ENCODE data around the gene RITA1. TPM values are rescaled to one million over a fixed set of nuclear protein-coding genes. Genes with fewer than 3 reads are reported as not detected.

The RITA1 gene
- total and polyA plus RNA-seq, 10 of the 15 experiments (the other 5 are each of a cell fraction or from before 2014, with no cell fraction given), result 2.3 to 39.9 (median 24.8) TPM

DNA sequence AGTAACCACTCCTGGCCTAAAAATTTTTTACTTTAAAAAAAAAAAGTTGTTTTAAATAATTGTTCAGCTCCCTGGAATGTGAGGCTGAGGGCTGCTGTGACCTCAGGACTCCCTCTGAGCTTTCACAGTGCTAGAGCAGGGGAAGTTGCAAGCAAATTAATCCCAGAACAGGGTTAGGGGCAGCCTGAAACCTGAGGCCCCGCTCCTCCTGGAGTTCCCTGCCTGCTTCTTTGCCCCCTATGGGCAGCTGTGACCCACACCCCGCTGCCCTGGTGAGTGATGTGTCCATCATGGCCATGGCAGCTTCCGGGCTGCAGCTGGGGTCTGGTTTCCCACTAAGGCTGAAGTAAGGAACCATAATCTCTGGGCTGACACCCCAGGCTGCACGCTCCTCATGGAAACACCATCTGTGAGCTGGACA lies 9.5 kb downstream of the RITA1 start (continued):
- TF ChIP-seq, protein P1, sequence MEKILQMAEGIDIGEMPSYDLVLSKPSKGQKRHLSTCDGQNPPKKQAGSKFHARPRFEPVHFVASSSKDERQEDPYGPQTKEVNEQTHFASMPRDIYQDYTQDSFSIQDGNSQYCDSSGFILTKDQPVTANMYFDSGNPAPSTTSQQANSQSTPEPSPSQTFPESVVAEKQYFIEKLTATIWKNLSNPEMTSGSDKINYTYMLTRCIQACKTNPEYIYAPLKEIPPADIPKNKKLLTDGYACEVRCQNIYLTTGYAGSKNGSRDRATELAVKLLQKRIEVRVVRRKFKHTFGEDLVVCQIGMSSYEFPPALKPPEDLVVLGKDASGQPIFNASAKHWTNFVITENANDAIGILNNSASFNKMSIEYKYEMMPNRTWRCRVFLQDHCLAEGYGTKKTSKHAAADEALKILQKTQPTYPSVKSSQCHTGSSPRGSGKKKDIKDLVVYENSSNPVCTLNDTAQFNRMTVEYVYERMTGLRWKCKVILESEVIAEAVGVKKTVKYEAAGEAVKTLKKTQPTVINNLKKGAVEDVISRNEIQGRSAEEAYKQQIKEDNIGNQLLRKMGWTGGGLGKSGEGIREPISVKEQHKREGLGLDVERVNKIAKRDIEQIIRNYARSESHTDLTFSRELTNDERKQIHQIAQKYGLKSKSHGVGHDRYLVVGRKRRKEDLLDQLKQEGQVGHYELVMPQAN (conservative IDR thresholded peaks at IDR 0.05), result no peak
- TF ChIP-seq, protein P2, sequence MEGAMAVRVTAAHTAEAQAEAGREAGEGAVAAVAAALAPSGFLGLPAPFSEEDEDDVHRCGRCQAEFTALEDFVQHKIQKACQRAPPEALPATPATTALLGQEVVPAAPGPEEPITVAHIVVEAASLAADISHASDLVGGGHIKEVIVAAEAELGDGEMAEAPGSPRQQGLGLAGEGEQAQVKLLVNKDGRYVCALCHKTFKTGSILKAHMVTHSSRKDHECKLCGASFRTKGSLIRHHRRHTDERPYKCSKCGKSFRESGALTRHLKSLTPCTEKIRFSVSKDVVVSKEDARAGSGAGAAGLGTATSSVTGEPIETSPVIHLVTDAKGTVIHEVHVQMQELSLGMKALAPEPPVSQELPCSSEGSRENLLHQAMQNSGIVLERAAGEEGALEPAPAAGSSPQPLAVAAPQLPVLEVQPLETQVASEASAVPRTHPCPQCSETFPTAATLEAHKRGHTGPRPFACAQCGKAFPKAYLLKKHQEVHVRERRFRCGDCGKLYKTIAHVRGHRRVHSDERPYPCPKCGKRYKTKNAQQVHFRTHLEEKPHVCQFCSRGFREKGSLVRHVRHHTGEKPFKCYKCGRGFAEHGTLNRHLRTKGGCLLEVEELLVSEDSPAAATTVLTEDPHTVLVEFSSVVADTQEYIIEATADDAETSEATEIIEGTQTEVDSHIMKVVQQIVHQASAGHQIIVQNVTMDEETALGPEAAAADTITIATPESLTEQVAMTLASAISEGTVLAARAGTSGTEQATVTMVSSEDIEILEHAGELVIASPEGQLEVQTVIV (IDR thresholded peaks at IDR 0.05; ENCODE audit: borderline replicate concordance, partially characterized antibody), result no peak
- TF ChIP-seq RUNX3 (IDR thresholded peaks at IDR 0.05; ENCODE audit: low read length), result no peak
- TF ChIP-seq NR2C1 (IDR thresholded peaks at IDR 0.05), result no peak
- no peak for TF ChIP-seq NR2C2 (IDR thresholded peaks at IDR 0.05; ENCODE audit: borderline replicate concordance, control insufficient read depth, insufficient read length, low read depth)
- no peak for TF ChIP-seq JUNB (IDR thresholded peaks at IDR 0.05)
- no peak for TF ChIP-seq BRCA1 (IDR thresholded peaks at IDR 0.05; ENCODE audit: low read depth, low read length)
- no peak for TF ChIP-seq SMAD5 (IDR thresholded peaks at IDR 0.05; ENCODE audit: low read depth)
